DOHH2 (cell line): ENCODE results near the gene WFDC1.

ENCODE experiments used
- H3F3A ChIP-seq: fragments of 200-600 bp; sonication (generic), shearing (Covaris generic); 2 replicates; pipeline ENCODE4 v1.6.0; 2016; ENCODE audit warnings: antibody characterized with exemption, mild to moderate bottlenecking; ENCODE audit not compliant: control insufficient read depth, insufficient read depth
- H3K27ac ChIP-seq: fragments of 200-600 bp; sonication (generic); 2 replicates; pipeline ENCODE4 v1.5.1; 2014; ENCODE audit warnings: low read depth, mild to moderate bottlenecking, low read length, moderate library complexity
- H3K27me3 ChIP-seq: fragments of 200-600 bp; sonication (generic); 2 replicates; pipeline ENCODE4 v1.6.1; 2014; ENCODE audit warnings: mild to moderate bottlenecking, low read length, mixed read lengths; ENCODE audit not compliant: control insufficient read depth
- H3K36me3 ChIP-seq: fragments of 200-600 bp; sonication (generic); 2 replicates; pipeline ENCODE4 v1.6.1; 2014; ENCODE audit warnings: mild to moderate bottlenecking, low read length, moderate library complexity, mixed read lengths; ENCODE audit not compliant: control insufficient read depth
- H3K4me1 ChIP-seq: fragments of 200-600 bp; sonication (generic); 2 replicates; pipeline ENCODE4 v1.6.1; 2014; ENCODE audit warnings: mild to moderate bottlenecking, low read length, mixed read lengths; ENCODE audit not compliant: control insufficient read depth
- H3K4me2 ChIP-seq: fragments of 200-600 bp; sonication (generic); 2 replicates; pipeline ENCODE4 v1.6.0; 2014; ENCODE audit warnings: mild to moderate bottlenecking, low read length, moderate library complexity
- H3K4me3 ChIP-seq: fragments of 200-600 bp; sonication (generic); 2 replicates; pipeline ENCODE4 v1.5.1; 2014; ENCODE audit warnings: mild to moderate bottlenecking, low read length, mixed read lengths
- H3K79me2 ChIP-seq: fragments of 200-600 bp; sonication (generic); 2 replicates; pipeline ENCODE4 v1.6.1; 2014; ENCODE audit warnings: mild to moderate bottlenecking, low read length, mixed read lengths; ENCODE audit not compliant: control insufficient read depth
- H3K9me2 ChIP-seq: fragments of 200-600 bp; sonication (generic); replicated peaks from 2 replicates; pipeline ENCODE4 v1.6.1; 2014; ENCODE audit warnings: mild to moderate bottlenecking, low read length, mixed read lengths; ENCODE audit not compliant: control insufficient read depth
- H3K9me3 ChIP-seq: fragments of 200-600 bp; sonication (generic); 2 replicates; pipeline ENCODE4 v1.6.1; 2014; ENCODE audit warnings: antibody characterized with exemption, low read length, mixed read lengths; ENCODE audit not compliant: control insufficient read depth, insufficient read depth
- H4K20me1 ChIP-seq: fragments of 200-600 bp; sonication (generic); 2 replicates; pipeline ENCODE4 v1.6.0; 2014; ENCODE audit warnings: low read depth, mild to moderate bottlenecking, antibody characterized with exemption, low read length, moderate library complexity; ENCODE audit not compliant: control insufficient read depth, insufficient read depth
- EZH2phosphoT487 ChIP-seq: fragments of 200-600 bp; sonication (generic); IDR thresholded peaks from 2 replicates; pipeline ENCODE4 v1.6.1; 2017; ENCODE audit warnings: borderline replicate concordance, mild to moderate bottlenecking, antibody characterized with exemption, low read length, moderate library complexity, mixed read lengths
- TF ChIP-seq, protein P1 (sequence below): fragments of 200-600 bp; sonication (generic); IDR thresholded peaks from one replicate; pipeline ENCODE4 v1.5.1; 2014; ENCODE audit warnings: antibody characterized with exemption, mild to moderate bottlenecking, low read depth, low read length; ENCODE audit not compliant: poor library complexity, severe bottlenecking

WFDC1 gene

DNA sequence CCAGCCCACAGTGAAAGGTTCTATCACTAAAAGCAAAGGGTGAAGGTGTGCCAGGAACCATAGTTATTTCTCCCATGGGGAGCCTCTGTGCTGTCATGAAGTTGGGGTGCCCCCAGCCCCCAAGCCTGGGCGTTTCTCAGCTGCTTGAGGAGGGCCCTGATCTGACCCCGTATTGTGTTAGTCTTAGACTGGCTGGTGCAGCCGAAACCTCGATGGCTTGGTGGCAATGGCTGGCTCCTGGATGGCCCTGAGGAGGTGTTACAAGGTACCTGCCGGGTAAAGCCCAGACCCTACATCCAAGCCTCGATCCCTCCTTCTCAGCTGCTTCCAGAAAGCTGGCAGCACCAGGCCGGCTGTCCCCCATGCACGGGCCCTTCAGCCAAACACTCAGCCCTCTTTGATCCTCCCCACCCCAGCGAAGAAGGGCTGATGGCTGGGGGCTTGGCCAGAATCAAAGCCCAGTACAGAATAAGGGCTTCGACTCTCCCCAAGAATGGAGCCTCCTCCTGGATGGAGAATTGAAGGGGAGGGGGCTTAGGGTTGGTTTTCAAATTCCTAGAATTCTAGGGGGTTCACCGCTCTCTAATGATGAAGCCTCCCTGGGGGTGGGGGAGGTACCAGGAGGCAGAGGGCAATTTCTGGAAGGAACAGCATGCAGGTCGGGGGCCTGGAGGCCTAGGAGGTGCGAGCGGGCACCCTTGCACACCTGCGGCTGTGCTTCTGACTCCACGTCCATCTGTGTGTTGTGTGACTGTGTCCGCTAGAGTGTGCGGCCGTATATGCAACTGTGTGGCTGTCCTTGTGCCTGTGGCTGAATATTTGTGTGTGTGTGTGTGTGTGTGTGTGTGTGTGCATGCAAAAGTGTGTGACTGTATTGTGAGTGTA is 23.7 kb downstream of the WFDC1 start:
- H3K4me2 ChIP-seq: no peak overlapping the region
- no peak overlapping the region for H3K27ac ChIP-seq
- H3K36me3 ChIP-seq: no peaks in the 10 kb centered on the region
- no peak overlapping the region for H3K4me3 ChIP-seq
- H3K27me3 ChIP-seq: no peaks in the 10 kb centered on the region
- no peaks in the 10 kb centered on the region for H3F3A ChIP-seq
- TF ChIP-seq EZH2phosphoT487: no peak
- TF ChIP-seq, protein P1, sequence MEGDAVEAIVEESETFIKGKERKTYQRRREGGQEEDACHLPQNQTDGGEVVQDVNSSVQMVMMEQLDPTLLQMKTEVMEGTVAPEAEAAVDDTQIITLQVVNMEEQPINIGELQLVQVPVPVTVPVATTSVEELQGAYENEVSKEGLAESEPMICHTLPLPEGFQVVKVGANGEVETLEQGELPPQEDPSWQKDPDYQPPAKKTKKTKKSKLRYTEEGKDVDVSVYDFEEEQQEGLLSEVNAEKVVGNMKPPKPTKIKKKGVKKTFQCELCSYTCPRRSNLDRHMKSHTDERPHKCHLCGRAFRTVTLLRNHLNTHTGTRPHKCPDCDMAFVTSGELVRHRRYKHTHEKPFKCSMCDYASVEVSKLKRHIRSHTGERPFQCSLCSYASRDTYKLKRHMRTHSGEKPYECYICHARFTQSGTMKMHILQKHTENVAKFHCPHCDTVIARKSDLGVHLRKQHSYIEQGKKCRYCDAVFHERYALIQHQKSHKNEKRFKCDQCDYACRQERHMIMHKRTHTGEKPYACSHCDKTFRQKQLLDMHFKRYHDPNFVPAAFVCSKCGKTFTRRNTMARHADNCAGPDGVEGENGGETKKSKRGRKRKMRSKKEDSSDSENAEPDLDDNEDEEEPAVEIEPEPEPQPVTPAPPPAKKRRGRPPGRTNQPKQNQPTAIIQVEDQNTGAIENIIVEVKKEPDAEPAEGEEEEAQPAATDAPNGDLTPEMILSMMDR: no peak
- no peaks in the 10 kb centered on the region for H3K9me2 ChIP-seq
- no peaks in the 10 kb centered on the region for H3K79me2 ChIP-seq
- no peaks in the 10 kb centered on the region for H4K20me1 ChIP-seq
- H3K4me1 ChIP-seq: no peaks in the 10 kb centered on the region
- no peaks in the 10 kb centered on the region for H3K9me3 ChIP-seq

DNA sequence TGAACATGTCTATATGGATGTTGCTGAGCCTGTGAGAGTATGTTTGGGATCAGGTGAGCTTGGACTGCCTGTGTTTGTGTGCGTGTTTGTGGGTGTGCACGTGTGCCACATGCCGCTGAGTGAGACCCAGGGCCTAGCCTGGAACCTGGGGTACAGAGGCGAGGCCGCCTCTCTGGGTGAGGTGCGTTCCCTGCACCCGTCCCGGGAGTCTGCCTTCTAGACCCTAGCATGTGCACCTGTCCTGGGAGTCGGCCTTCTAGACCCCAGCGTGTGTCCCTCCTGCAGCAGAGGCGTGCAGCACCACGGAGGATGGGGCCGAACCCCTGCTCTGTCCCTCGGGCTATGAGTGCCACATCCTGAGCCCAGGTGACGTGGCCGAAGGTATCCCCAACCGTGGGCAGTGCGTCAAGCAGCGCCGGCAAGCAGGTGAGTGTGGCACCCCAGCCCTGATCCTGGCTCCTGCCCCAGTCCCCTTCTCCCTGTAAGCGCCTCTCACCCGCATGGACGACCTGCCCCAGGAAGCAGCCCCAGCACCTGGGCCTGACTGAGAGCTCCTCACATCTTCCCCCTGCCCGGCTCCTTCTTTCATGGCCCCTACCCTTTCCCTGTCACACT is 24.6 kb downstream of the WFDC1 start:
- no peaks in the 10 kb centered on the region for H3K4me1 ChIP-seq
- H3K36me3 ChIP-seq: no peaks in the 10 kb centered on the region
- no peaks in the 10 kb centered on the region for H3F3A ChIP-seq
- H3K27ac ChIP-seq: no peak overlapping the region
- H3K27me3 ChIP-seq: no peaks in the 10 kb centered on the region
- no peak overlapping the region for H3K4me2 ChIP-seq
- H3K79me2 ChIP-seq: no peaks in the 10 kb centered on the region
- H4K20me1 ChIP-seq: no peaks in the 10 kb centered on the region
- TF ChIP-seq, protein P1: no peak
- TF ChIP-seq EZH2phosphoT487: no peak
- H3K9me3 ChIP-seq: no peaks in the 10 kb centered on the region
- no peaks in the 10 kb centered on the region for H3K9me2 ChIP-seq
- no peak overlapping the region for H3K4me3 ChIP-seq

DNA sequence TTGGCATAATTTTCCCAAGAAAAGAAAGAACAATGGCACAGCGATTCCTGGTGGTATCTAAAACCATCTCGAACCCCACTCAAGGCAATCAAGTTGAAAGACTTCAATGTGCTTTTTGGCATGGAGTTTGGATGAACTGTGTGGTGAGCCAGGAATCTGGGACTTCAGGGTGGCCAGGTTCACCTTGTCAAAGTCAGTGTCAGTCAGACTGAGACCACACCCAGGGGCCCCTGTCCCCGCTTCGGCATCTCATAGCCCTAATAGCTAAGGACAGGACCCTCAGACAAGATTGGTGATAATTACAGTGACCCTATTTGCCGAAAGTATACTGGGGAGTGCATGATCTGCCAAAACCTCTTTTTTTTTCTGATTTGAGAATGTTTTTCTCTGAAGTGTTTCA is 25.8 kb downstream of the WFDC1 start:
- Histone ChIP-seq H3K4me3 (no peak overlapping the region), H3K27ac (no peak overlapping the region), H4K20me1 (no peaks in the 10 kb centered on the region), H3F3A (no peaks in the 10 kb centered on the region), H3K36me3 (no peaks in the 10 kb centered on the region), H3K4me2 (no peak overlapping the region), H3K79me2 (no peaks in the 10 kb centered on the region), H3K4me1 (no peaks in the 10 kb centered on the region), H3K9me3 (no peaks in the 10 kb centered on the region), H3K27me3 (no peaks in the 10 kb centered on the region), H3K9me2 (no peaks in the 10 kb centered on the region)
- TF ChIP-seq EZH2phosphoT487: no peak
- TF ChIP-seq, protein P1: no peak
